Renal cortex interstitium (tissue), 11 donors: ENCODE results near the gene UBE2L5. TPM values are rescaled to one million over a fixed set of nuclear protein-coding genes. Genes with fewer than 3 reads are reported as not detected.
"Not testable (repeated sequence)": the region's sequence is repeated elsewhere in the genome, so short reads cannot be mapped to it uniquely, and the experiment has no call there.

Experiments used
- DNase-seq, 11 donors: peaks; one replicate each; pipeline ENCODE4 v3.0.0-alpha.2; 2013; ENCODE audit warnings: low read depth in 9 of 11, low spot score in 4 of 11; ENCODE audit errors: extremely low read depth in 1 of 11
- polyA plus RNA-seq, 3 donors: library from polyadenylated mRNA; unstranded; fragments of 120-200 nt; gene quantifications; one replicate each; pipeline ENCODE4 v1.2.1, GENCODE V29; 2013; ENCODE audit not compliant: insufficient read length in 3 of 3

UBE2L5 gene
- polyA plus RNA-seq, 3 donors = 0.85 to 1.2 (median 1.2) TPM

- DNase-seq = no peak
Measured at GRCh38 chr13:30429235-30429634, 6.9 kb downstream of the UBE2L5 start.

- no peak for DNase-seq
Measured at GRCh38 chr13:30429721-30430694, 7.7 kb downstream of the UBE2L5 start.

- no peak for DNase-seq
Measured at GRCh38 chr13:30431269-30431940, 9.1 kb downstream of the UBE2L5 start.

GRCh38 chr13:30435911-30436451 lies 13.7 kb downstream of the UBE2L5 start:
- DNase-seq = no peak

- no peak for DNase-seq
Measured at GRCh38 chr13:30437177-30437576, 14.9 kb downstream of the UBE2L5 start.

GRCh38 chr13:30438286-30438685 lies 16.0 kb downstream of the UBE2L5 start:
- DNase-seq = no peak

GRCh38 chr13:30440910-30441703 lies 18.8 kb downstream of the UBE2L5 start:
- DNase-seq = no peak

- no peak for DNase-seq
Measured at GRCh38 chr13:30442926-30443325, 20.6 kb downstream of the UBE2L5 start.

- DNase-seq = not testable (repeated sequence)
Measured at GRCh38 chr13:30443491-30443890, 21.2 kb downstream of the UBE2L5 start.

- no peak for DNase-seq
Measured at GRCh38 chr13:30443957-30444404, 21.7 kb downstream of the UBE2L5 start.

- no peak for DNase-seq
Measured at GRCh38 chr13:30446126-30446500, 23.8 kb downstream of the UBE2L5 start.

GRCh38 chr13:30448441-30448840 lies 26.1 kb downstream of the UBE2L5 start:
- DNase-seq = no peak

GRCh38 chr13:30450066-30450465 lies 27.8 kb downstream of the UBE2L5 start:
- DNase-seq = no peak

- DNase-seq = not testable (repeated sequence)
Measured at GRCh38 chr13:30451476-30451875, 29.2 kb downstream of the UBE2L5 start.

GRCh38 chr13:30453727-30454126 lies 31.4 kb downstream of the UBE2L5 start:
- no peak for DNase-seq

GRCh38 chr13:30454991-30455390 lies 32.7 kb downstream of the UBE2L5 start:
- no peak for DNase-seq

- no peak for DNase-seq
Measured at GRCh38 chr13:30456290-30456689, 34.0 kb downstream of the UBE2L5 start.

GRCh38 chr13:30457306-30457891 lies 35.1 kb downstream of the UBE2L5 start:
- DNase-seq = no peak
